Peyer's patch (tissue), 4 donors: ENCODE data around the gene RNU5B-1. TPM values are rescaled to one million over a fixed set of nuclear protein-coding genes. Genes with fewer than 3 reads are reported as not detected.

Source experiments
- DNase-seq, 3 donors: peaks; one replicate each; pipeline ENCODE4 v3.0.0-alpha.2; 2017 to 2019
- H3K27ac ChIP-seq, 4 donors: fragments of 200-600 bp; sonication (generic); one replicate each; pipeline ENCODE4 v1.5.1; 2016 to 2019
- H3K27me3 ChIP-seq, 2 donors: fragments of 200-600 bp; sonication (generic); one replicate each; pipeline ENCODE4 v1.5.1; 2019
- H3K36me3 ChIP-seq, 3 donors: fragments of 200-600 bp; sonication (generic); one replicate each; pipeline ENCODE4 v1.5.1; 2016 to 2019
- H3K4me1 ChIP-seq, 4 donors: fragments of 200-600 bp; sonication (generic); one replicate each; pipeline ENCODE4 v1.5.1; 2016 to 2019
- H3K4me3 ChIP-seq, 4 donors: fragments of 200-600 bp; sonication (generic); 1 replicate in 3 of 4; 2 replicates in 1 of 4; pipeline ENCODE4 v1.5.1; 2016 to 2019; ENCODE audit warnings: mild to moderate bottlenecking in 1 of 4
- H3K9me3 ChIP-seq, 4 donors: fragments of 200-600 bp; sonication (generic); one replicate each; pipeline ENCODE4 v1.5.1; 2016 to 2019; ENCODE audit warnings: mild to moderate bottlenecking in 1 of 4
- POLR2A ChIP-seq, 2 donors: fragments of 450-650 bp; IDR thresholded peaks; one replicate each; pipeline ENCODE4 v1.5.1; 2017; ENCODE audit warnings: antibody characterized with exemption in 2 of 2, mild to moderate bottlenecking in 2 of 2, moderate library complexity in 2 of 2
- total RNA-seq, 4 donors: library from RNA; depleted of rRNA; stranded (reverse); fragments of >200 nt; gene quantifications; one replicate each; pipeline ENCODE4 v1.1.0, GENCODE V29; 2016
- TF ChIP-seq, protein P1 (sequence below), 6 experiments: fragments of 450-650 bp in 4 of 6; fragments of 200-600 bp in 2 of 6; sonication (generic) in 1 of 6; IDR thresholded peaks; one replicate each; pipeline ENCODE4 v1.5.1; 2017 to 2019; ENCODE audit warnings: antibody characterized with exemption in 6 of 6, mild to moderate bottlenecking in 3 of 6, moderate library complexity in 1 of 6

The RNU5B-1 gene
- total RNA-seq, 4 donors from 2014 or later, result not detected

DNA sequence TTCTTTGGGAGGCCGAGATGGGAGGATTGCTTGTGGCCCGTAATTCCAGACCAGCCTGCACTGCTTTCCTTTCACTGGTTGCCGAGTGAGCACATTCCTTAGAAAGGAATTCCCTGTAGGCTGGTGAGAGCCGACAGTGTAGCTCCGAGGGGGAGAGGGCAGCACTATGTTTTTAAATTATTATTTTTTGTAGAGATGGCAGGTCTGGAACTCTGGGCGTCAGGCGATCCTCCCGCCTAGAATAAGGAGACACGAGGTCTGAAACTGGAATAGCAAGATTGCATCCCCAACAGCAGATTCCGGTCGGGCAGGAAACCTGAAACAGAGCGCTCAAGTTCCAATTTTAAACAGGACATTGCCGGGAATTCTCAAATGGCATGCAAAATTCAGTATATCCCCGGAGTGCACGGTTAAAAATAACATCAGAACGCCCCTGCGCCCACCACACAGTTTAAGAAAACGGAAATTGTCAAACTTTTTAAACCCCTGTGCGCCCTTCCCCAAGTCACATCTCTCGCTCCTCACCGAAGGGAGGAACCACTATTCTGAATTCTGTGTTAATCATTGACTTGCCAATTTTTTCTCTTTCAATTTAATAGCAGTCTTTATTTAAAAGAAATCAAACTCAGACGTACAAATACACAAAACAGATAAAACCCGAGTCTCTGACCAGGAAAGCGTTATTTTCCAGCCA, 643 bp upstream of the RNU5B-1 start:
- H3K9me3 ChIP-seq, result no peaks in the 10 kb centered on the region
- H3K36me3 ChIP-seq, result no peaks in the 10 kb centered on the region
- H3K4me1 ChIP-seq, result peaks cover 0 to 6% (median 0%) of the 10 kb centered on the region in 4 donors
- H3K27me3 ChIP-seq, result no peaks in the 10 kb centered on the region
- peak overlapping the region; percentile 43 to 65 (median 52) for H3K4me3 ChIP-seq
- DNase-seq, result peak; percentile 41 to 65 (median 59)
- H3K27ac ChIP-seq, result peak overlapping the region; percentile 81 to 92 (median 84)
- TF ChIP-seq POLR2A (IDR thresholded peaks at IDR 0.05), result no peak
- TF ChIP-seq, protein P1, sequence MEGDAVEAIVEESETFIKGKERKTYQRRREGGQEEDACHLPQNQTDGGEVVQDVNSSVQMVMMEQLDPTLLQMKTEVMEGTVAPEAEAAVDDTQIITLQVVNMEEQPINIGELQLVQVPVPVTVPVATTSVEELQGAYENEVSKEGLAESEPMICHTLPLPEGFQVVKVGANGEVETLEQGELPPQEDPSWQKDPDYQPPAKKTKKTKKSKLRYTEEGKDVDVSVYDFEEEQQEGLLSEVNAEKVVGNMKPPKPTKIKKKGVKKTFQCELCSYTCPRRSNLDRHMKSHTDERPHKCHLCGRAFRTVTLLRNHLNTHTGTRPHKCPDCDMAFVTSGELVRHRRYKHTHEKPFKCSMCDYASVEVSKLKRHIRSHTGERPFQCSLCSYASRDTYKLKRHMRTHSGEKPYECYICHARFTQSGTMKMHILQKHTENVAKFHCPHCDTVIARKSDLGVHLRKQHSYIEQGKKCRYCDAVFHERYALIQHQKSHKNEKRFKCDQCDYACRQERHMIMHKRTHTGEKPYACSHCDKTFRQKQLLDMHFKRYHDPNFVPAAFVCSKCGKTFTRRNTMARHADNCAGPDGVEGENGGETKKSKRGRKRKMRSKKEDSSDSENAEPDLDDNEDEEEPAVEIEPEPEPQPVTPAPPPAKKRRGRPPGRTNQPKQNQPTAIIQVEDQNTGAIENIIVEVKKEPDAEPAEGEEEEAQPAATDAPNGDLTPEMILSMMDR (IDR thresholded peaks at IDR 0.05), result no peak

DNA sequence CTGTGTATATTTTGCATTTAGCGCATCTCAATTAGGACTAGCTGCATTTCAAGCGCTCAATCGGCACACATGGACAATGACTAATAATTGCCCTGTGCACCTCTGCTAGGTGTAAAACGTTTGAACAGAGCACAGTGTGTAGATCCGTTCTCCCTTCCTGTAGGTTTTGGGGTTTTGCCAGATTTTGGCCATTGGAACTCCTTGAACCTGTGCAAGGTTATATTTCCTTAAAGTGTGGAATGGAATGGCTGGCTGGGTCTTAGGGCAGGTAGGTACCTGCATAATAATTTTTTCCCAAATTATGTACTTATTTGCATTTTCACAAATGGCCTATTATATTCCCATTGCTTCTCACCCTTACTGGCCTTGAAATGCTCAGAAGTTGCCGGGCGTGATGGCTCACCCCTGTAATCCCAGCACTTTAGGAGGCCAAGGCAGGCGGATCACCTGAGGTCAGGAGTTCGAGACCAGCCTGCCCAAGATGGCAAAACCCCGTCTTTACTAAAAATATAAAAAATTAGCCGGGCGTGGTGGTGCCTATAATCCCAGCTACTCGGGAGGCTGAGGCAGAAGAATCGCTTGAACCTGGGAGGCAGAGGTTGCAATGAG, 777 bp downstream of the RNU5B-1 start:
- H3K9me3 ChIP-seq, result no peaks in the 10 kb centered on the region
- no peaks in the 10 kb centered on the region for H3K36me3 ChIP-seq
- TF ChIP-seq POLR2A (IDR thresholded peaks at IDR 0.05), result no peak
- peak overlapping the region; percentile 16 to 65 (median 39) for H3K4me3 ChIP-seq
- DNase-seq, result no peak
- peak overlapping the region; percentile 81 to 92 (median 84) for H3K27ac ChIP-seq
- H3K27me3 ChIP-seq, result no peaks in the 10 kb centered on the region
- H3K4me1 ChIP-seq, result peaks cover 0 to 6% (median 0%) of the 10 kb centered on the region in 4 donors

DNA sequence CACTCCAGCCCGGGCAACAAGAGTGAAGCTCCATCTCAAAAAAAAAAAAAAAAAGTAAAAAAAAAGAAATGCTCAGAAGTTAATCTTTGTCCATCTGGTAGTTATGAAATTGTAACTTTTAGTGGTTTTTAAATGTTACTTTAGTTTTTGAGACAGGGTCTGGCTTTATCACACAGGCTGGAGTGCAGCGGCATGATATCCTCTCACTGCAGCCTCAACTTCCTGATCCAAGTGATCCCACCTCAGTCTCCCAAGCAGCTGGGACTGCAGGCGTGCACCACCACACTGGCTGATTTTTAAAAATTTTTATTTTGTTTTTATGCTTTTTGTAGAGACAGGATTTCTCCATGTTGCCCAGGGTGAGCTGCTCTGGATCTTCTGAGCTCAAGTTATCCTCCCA, 1.3 kb downstream of the RNU5B-1 start:
- no peaks in the 10 kb centered on the region for H3K36me3 ChIP-seq
- DNase-seq, result no peak
- no peaks in the 10 kb centered on the region for H3K27me3 ChIP-seq
- peaks cover 0 to 6% (median 0%) of the 10 kb centered on the region in 4 donors for H3K4me1 ChIP-seq
- no peak overlapping the region for H3K27ac ChIP-seq
- H3K4me3 ChIP-seq, result no peak overlapping the region
- H3K9me3 ChIP-seq, result no peaks in the 10 kb centered on the region
- TF ChIP-seq, protein P1 (IDR thresholded peaks at IDR 0.05), result no peak
- no peak for TF ChIP-seq POLR2A (IDR thresholded peaks at IDR 0.05)

DNA sequence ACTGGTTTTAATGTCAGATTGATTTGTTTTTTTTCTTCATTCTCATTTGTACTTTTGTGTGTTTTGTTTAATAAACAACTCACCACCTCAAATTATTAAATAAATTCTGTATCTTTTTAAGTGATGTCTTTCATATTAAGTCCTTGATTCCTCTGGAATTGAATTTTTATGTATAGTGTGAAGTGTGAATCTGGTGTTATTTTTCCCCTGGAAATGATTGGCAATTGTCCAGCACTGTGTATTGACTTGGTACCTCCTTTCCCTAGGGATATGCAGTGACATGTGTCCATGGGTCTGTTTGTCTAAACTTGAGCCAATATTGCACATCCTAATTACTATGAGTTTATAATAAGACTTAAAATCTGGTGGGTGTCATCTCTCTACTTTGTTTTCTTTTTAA, 2.1 kb downstream of the RNU5B-1 start:
- no peaks in the 10 kb centered on the region for H3K9me3 ChIP-seq
- H3K27me3 ChIP-seq, result no peaks in the 10 kb centered on the region
- no peak overlapping the region for H3K27ac ChIP-seq
- H3K36me3 ChIP-seq, result no peaks in the 10 kb centered on the region
- no peak for DNase-seq
- TF ChIP-seq POLR2A (IDR thresholded peaks at IDR 0.05), result no peak
- TF ChIP-seq, protein P1 (IDR thresholded peaks at IDR 0.05), result no peak
- H3K4me3 ChIP-seq, result no peak overlapping the region
- H3K4me1 ChIP-seq, result peaks cover 0 to 6% (median 0%) of the 10 kb centered on the region in 4 donors

DNA sequence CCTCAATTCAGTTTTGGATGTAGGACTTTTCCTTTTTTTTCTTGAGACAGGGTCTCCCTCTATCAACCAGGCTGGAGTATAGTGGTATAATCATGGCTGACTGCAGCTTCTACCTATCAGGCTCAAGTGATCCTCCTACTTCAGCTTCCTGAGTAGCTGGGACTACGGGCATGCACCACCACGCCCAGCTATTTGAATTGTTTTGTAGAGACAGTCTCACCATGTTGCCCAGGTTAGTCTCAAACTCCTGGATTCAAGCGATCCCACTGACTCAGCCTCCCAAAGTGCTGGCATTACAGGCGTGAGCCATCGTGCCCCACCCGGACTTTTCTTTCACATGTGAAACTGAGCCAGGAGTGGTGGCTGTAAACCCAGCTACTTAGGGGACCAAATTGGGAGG, 3.5 kb downstream of the RNU5B-1 start:
- Histone ChIP-seq H3K36me3 (no peaks in the 10 kb centered on the region), H3K27ac (no peak overlapping the region), H3K27me3 (no peaks in the 10 kb centered on the region), H3K9me3 (no peaks in the 10 kb centered on the region), H3K4me3 (no peak overlapping the region), H3K4me1 (peaks cover 0 to 6% (median 0%) of the 10 kb centered on the region in 4 donors)
- no peak for DNase-seq
- TF ChIP-seq, protein P1 (IDR thresholded peaks at IDR 0.05), result no peak
- TF ChIP-seq POLR2A (IDR thresholded peaks at IDR 0.05), result no peak

DNA sequence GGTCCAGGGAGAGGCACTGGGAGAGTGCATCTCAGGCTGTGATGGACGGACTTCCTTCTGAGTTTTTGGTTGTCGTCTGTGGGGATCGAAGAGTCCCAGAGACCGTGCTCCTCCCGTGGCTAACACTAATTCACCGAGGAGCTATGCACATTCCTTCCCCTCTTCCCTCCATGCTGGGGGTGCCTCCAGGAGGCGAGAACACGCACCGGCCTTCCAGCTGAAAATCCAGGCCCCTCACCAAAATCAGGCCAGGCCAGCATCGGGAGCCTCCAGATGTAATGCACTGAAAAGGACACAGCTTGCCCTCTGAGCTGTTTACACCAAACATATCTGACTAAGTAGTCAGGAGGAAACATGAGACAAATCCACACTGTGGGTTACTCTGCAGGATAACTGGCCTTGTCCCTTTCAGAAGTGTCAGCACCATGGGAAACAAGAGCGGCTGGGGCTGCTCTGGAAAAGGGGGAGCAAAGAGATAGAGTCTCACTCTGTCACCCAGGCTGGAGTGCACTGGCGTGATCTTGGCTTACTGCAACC, 5.5 kb downstream of the RNU5B-1 start:
- H3K4me3 ChIP-seq, result no peak overlapping the region
- H3K4me1 ChIP-seq, result no peaks in the 10 kb centered on the region
- H3K9me3 ChIP-seq, result no peaks in the 10 kb centered on the region
- no peaks in the 10 kb centered on the region for H3K27me3 ChIP-seq
- H3K27ac ChIP-seq, result peak overlapping the region in 2 of 4 donors; percentile 30 to 39
- TF ChIP-seq POLR2A (IDR thresholded peaks at IDR 0.05), result no peak
- TF ChIP-seq, protein P1 (IDR thresholded peaks at IDR 0.05), result no peak
- no peaks in the 10 kb centered on the region for H3K36me3 ChIP-seq
- DNase-seq, result no peak
